Kidney epithelial cell (primary cell): ENCODE results near the gene GAS7. TPM values are rescaled to one million over a fixed set of nuclear protein-coding genes. Genes with fewer than 3 reads are reported as not detected.

Experiments
- DNase-seq: peaks from one replicate; pipeline ENCODE4 v3.0.0-alpha.2; 2010; ENCODE audit warnings: low read depth
- H3K27me3 ChIP-seq: 2 replicates; pipeline ENCODE4 v1.6.0; 2011; ENCODE audit warnings: low read length; ENCODE audit not compliant: control insufficient read depth, insufficient read depth
- H3K36me3 ChIP-seq: 2 replicates; pipeline ENCODE4 v1.5.1; 2011; ENCODE audit warnings: low read length; ENCODE audit not compliant: control insufficient read depth, insufficient read depth
- H3K4me3 ChIP-seq: 2 replicates; pipeline ENCODE4 v1.5.1; 2011; ENCODE audit warnings: low read depth, mild to moderate bottlenecking, control low read depth, low read length
- CTCF ChIP-seq: IDR thresholded peaks from 2 replicates; pipeline ENCODE4 v1.5.1; 2011; ENCODE audit warnings: mild to moderate bottlenecking, moderate library complexity, low read length, control low read depth, inconsistent platforms; ENCODE audit not compliant: insufficient read depth, poor library complexity, severe bottlenecking
- total RNA-seq: library from RNA; depleted of rRNA; stranded (reverse); fragments of >200 nt; gene quantifications from 2 replicates; pipeline ENCODE4 v1.2.3, GENCODE V29; 2015

GAS7 gene
- total RNA-seq, 1 donor from 2014 or later = 3.6 TPM

- no peak for DNase-seq
- Histone ChIP-seq H3K36me3 (no peaks in the 10 kb centered on the region), H3K4me3 (no peak overlapping the region), H3K27me3 (no peaks in the 10 kb centered on the region)
- no peak for TF ChIP-seq CTCF
These were observed 146.1 kb downstream of the GAS7 start for GRCh38 chr17:10052106-10052813.

DNA sequence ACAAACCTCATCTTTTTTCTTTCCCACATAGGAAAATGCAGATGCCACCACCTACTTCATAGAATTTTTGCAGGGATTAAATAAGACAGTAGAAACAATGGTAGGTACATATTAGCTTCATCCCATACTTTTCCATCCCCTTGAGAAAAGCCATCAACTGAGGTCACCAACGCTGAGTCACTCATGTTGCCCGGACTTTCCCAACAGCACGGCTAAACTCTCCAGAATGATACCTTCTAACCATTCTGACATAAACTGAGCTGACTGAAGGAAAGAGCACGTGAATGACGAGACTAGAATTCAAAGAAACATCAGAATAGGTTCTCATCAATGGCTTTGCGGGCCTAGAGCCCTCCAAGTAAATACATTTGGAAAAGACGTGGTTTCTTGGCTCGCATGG, 147.3 kb downstream of the GAS7 start:
- Histone ChIP-seq H3K4me3 (no peak overlapping the region), H3K27me3 (no peaks in the 10 kb centered on the region), H3K36me3 (no peaks in the 10 kb centered on the region)
- no peak for TF ChIP-seq CTCF
- no peak for DNase-seq

- TF ChIP-seq CTCF = no peak
- Histone ChIP-seq H3K4me3 (no peak overlapping the region), H3K27me3 (no peaks in the 10 kb centered on the region), H3K36me3 (no peaks in the 10 kb centered on the region)
- no peak for DNase-seq
These were observed 147.8 kb downstream of the GAS7 start for GRCh38 chr17:10050597-10051101.

- DNase-seq = no peak
- H3K4me3 ChIP-seq = no peak overlapping the region
- no peak for TF ChIP-seq CTCF
- H3K36me3 ChIP-seq = no peaks in the 10 kb centered on the region
- no peaks in the 10 kb centered on the region for H3K27me3 ChIP-seq
These were observed 149.6 kb downstream of the GAS7 start for GRCh38 chr17:10048629-10049350.

GRCh38 chr17:10046786-10047785, 151.3 kb downstream of the GAS7 start:
- Histone ChIP-seq H3K27me3 (no peaks in the 10 kb centered on the region), H3K36me3 (no peaks in the 10 kb centered on the region), H3K4me3 (no peak overlapping the region)
- DNase-seq = no peak
- no peak for TF ChIP-seq CTCF
